Stimulated activated CD4-positive, alpha-beta T cell treated with anti-CD3 and anti-CD28 coated beads, Interleukin-1b, Interleukin-23, amount 100 ng/mL, for 48 hours (primary cell): ENCODE measurements around the gene MRPL34.

Source experiments
- DNase-seq: peaks from one replicate; pipeline ENCODE4 v3.0.0-alpha.2; 2020

The MRPL34 gene

DNA sequence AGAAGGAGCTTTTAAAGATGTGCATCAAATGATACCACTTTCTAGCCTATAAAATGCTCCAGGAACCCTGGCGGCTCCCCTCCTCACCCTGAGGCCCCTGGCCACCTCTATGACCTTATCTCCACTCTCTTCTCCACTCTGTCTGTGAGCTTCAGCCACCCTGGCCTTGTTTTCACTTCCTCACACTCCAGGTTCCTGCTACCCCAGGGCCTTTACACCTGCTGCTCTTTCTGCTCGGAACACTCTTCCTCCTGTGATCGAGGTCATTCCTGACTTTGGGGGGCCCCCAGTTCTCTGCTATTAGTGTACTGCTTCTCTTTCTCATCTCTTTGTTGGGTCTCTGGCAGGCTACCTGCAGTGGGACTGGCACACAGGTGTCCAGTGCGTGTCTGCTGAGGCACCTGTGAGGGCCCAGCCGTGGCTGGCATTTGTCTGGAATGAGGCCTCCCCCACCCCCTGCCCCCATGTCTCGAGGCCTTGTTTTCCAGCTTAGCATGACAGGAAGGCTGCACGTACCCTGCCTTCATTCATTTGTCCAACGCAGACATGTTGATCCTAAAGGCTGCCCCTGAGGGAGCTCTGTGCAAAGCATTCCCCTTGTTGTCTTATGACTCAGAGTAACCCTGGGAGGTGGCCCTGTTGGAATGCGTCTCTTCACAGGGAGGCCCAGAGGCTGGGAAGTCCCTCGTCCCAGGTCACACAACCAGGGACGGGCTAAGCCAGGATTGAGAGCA lies 6.0 kb downstream of the MRPL34 start:
- no peak for DNase-seq

DNA sequence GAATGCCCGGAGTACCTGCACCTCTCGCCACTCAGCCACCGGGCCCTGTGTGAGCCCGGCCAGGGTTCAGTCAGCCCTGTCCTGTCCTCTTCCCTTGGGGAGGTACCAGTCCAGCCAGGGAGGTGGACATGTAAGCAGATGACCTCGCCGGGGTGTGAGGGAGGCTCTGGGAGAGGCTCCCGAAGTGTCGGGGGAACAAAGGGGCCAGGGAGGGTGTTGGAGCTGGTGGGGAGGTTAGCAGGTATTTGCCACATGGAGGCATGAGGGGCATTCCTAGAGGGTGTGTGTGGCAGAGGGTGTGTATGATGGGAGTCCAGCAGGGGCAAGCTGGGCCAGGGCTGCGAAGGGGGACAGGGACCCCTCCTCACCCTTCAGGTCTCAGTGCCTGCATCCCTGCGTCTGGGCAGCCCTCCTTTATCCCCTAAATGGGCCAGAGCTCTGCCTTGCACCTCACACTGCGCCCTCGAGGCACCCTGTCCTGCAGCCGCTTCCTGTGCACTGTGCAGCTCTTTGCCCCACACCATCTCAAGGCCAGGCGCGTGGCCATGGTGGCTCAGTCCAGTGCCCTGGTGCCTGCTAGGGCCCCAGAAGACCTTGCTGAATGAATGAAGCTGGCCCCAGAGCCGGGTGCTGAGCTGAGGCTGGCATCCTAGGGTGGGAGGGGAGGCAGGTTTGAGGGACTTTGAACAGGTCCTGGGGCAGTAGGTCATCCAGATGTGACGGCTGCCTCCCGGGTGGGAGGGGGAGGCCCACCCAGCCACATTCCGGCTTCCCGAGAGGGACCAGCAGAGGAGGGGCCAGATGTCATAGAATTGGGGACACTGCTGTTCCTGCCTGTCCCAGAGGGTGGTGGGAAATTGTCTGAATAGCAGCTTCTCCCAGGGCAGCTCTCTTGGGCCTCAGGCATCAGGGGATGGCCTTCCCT lies 6.8 kb downstream of the MRPL34 start:
- no peak for DNase-seq

DNA sequence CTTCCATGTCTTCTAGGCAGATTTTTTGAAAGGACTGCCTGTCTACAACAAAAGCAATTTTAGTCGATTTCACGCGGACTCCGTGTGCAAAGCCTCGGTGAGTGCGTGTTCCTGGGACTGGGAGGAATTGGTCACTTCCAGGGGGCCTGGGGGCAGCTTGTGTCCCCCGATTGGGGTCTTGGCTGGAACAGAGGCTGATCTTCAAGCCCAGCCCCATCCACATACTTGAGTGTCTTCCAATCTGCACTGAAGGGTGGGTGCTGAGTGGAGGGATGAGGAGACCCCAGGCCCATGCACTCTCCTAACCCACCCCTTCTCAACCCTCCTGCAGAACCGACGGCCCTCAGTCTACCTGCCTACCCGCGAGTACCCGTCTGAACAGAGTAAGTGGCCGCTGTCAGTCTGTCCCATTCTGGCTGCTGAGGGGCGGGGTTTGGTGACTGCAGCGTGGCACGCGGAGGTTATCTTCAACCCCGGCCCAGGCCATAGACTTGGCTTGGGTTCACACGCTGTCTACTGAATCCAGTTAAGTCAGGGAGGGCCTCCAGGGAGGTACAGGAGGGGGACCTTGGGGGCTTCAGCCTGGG lies 8.4 kb downstream of the MRPL34 start:
- DNase-seq, result no peak

DNA sequence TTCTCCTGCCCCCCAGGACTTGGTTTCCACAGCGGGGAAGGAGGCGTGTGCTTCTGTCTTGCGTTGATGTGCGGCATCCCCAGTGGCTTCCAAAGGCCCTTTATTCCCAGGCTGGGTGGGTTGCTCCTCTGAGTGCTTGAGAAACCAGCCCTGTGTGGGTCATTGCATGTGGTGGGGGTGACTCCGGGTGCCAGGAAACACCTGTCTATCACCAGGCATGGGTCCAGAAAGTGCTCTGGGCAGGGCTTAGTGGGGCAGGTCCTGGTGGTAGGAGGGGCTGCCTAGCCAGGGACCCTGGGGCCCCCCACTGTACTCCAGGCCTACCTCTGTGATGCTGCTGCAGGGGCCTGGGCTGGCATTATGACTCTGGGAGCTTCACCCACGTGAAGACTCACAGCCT lies 13.3 kb downstream of the MRPL34 start:
- no peak for DNase-seq

DNA sequence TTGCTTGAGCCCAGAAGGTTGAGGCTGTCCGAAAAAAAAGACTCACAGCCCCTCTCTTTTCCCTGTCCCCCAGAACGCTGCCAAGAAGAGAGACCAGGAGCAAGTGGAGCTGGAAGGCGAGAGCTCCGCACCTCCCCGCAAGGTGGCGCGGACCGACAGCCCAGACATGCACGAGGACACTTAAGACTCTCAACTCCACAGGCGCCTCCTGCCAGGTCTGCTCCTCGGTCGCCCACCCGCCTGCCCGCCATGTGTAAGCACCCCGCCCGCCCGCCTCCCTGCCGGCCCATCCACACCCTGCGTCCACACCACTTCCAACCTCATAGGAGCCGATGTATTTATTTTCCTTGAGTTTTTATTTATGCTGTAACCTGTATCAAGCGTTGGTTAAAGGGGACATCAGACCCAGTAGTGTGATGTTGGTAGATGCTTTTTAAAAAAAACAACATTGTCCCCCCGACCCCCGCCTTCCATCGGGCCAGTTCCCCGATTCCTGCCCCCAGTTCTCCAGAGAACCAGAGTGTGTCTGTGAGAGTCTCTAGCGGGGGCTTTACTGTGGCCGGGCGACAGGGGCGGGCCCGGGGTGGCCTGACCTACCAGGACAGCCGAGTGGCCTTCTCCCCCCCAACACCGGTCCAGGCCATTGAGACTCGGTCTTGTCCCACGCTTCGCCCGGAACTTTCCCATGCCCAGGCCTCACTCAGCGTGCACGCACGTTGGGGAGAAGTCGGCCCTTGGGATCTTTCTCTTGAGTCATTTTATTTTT lies 14.0 kb downstream of the MRPL34 start:
- DNase-seq, result no peak

DNA sequence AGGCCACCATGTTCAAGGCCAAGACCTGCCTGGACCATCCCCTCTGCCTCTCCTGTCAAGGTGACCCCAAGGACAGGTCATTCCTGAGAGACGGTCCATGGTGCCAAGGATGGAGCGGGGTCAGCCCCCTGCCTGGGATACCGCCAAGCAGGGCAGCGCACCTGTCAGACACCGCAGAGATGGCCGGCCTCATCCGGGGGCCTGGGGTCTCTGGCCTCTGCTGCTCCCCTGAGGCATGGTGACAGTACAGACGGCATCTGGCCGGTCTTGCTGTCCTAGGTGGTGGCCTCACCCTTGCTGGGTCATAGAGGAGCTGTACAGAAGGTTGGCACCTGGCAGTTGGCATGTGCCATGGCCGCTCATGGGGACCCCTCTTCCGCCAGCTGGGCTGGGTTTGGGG lies 14.8 kb downstream of the MRPL34 start:
- no peak for DNase-seq

DNA sequence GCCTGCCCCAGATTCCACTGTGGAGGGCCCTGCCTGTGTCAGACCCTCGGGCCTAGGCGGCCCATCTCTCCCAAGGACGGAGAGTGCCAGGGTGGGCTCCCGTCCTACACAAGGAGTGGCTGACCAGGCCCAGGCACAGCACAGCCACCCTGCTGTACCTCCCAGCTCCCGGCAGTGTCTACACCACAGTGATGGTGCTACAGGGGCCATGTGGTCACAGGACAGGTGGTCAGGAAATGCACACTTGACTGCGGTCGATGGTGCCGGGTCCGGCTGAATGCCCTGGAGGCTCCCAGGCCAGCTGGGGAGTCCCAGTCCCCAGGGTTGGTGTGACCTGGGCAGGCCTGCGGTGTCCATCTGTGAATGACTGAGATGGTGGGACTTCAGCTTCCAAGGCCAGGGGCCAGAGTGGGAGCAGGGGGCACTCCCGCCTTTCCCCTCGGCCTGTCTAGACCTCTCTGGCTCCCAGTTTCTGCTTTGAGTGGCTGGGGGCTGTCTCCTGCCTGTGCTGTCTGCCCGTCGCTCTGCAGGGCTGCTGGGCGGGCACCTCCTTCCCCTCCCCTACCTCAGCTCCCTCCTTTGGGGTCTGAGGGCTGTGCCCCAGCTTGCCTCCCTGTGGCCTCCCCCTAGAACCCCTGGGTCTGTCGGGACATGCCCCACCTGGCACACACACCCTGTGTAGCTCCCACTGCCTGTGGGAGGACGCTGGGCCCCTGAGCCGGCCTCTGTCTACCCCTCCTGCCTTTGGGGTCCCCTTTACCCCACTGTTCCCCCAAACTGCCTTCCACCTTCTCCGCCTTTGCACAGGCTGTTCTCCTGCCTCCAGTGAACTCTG lies 16.2 kb downstream of the MRPL34 start:
- no peak for DNase-seq

DNA sequence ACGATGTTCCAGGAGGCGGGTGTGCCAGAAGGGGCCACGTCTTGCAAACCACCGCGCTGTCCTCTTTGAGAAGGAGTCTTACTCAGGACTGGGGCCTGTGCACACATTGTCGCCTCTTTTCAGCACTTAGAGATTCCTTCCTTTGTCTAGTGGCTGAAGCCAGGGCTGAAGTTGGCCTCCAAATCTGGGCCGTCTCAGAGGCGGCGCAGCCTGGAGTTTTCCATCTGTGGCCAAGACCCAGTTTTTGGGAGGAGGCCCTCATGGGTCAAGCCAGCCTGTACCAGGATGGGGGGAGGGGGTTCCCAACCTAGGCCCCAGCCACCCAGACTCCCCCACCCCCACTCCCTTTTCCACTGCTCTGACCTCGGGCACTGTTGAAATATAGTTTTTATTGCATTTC lies 17.2 kb downstream of the MRPL34 start:
- no peak for DNase-seq

DNA sequence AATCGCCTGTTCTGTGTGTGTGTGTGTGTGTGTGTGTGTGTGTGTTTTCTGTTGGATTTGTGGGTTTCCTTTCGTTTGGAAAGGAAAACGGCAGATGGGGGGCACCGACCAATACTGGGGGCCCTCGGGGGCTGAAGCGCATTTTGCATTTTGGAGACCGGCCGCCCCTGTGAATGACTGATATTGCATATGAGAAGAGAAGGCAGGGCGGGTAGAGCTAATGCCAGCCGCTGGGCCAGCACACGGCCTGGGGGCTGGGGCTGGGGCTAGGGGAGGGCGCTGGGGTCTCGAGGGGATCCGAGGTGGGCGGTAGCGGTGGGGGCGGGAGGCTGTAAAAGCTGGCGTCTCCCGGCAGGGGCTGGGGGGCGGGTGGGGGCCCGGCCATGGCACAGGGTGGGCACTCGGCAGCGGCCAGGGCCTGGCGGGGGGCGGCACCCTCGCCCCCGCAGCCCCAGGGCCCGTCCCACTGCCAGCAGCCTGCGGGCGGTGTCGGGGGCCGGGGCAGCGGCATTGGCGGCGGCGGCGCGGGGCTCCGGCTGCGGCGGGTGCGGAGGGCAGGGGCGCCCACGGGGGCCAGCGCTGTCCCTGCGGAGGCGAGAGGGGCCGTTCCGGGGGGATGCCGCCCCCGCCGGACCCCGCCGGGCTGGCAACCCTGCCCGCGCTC lies 17.8 kb downstream of the MRPL34 start:
- no peak for DNase-seq

DNA sequence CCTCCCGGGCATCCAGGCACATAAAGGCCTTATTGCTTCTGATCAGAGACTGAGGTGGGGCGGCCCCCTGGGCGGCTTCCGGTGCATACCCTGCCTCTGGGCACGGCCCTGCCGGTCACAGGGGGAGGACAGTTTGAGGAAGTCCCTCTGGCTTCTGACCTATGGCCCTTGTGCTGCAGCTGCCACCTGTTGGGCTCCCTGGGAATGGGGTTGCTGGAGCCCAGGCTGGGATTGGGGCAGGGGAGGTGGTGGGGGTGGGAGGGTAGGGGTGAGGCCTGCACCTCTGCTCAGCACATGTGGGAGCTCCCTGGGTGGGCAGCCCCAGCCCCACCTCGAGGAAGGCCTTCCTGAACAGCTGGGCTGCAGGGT lies 18.3 kb downstream of the MRPL34 start:
- DNase-seq, result no peak

DNA sequence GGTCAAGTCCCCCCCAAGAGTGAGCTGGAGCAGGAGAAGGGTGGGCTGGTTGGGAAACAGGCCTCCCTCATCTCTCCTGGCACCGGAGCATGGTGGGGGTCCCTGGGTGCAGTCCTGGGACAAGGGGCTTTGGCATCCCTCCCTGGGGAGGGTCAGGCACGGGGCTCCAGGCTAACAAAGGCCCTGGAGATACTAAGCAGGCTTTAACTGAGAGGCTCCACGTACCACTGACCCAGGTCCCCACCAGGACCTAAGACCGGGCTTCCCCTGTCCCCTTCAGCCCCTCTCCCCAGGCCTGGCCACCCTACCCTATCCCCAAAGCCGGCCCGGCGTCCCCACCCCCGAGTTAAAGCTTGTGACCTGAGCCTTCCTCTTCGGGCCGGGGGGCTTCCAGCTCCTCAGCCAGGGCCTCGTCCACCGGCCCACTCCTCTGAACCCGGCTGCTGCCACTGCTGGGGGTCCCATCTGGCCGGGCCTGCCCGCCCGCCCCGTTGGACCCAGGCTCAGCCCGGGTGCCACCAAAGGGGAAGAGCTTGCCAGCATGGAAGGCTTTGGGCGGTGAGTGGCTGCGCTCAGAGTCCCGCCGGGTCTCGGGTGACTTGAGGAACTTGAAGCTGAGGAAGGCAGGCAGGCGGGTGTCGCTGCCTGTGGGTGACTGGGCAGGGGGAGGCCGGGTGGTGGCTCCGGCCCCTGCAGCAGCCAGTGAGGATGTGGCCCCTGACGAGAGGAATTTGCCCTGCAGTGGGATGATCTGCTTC lies 18.9 kb downstream of the MRPL34 start:
- no peak for DNase-seq

DNA sequence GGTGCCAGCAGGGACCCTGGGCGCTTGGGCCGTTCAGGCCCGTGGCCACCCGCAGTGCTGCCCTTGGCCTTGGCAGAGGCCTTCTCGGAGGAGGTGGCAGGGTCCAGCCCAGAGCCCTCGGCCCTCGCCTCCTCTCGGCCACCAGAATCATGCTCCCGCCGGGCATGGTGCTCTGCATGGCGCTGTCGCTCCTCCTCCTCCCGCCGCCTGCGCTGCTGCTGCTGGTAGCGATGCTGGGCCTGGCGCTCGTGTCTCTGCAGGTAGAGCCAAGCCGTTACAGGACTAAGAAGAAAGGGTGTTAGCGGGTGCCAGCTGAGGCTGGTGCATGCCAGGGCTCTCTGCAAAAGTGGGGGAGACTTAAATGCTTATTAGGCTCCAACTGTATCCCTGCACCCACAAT lies 19.5 kb downstream of the MRPL34 start:
- DNase-seq, result no peak

DNA sequence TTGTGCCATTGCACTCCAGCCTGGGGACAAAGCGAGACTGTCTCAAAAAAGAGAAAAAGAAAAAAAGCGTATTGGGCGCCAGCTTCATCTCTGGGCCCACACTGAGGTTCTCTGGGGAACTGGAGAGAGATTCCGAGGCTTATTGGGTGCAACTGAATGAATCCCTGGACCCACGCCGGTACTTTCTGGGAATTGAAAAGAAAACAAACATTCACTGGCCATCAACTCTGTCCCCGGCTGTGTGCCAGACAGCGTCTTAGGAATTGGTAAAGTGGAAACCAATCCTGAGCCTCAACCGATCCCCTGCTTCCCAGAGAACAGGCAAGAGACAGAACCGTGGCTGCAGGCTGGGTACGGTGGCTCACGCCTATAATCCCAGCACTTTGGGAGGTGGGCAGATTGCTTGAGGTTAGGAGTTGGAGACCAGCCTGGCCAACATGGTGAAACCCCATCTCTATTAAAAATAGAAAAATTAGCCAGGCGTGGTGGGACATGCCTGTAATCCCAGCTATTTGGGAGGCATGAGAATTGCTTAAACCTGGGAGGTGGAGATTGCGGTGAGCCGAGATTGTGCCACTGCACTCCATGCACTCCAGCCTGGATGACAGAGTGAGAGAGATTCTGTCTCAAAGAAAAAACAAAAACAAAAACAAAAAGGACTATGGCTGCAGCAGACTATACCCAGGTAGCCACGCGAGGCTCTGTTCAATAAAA lies 20.4 kb downstream of the MRPL34 start:
- no peak for DNase-seq

DNA sequence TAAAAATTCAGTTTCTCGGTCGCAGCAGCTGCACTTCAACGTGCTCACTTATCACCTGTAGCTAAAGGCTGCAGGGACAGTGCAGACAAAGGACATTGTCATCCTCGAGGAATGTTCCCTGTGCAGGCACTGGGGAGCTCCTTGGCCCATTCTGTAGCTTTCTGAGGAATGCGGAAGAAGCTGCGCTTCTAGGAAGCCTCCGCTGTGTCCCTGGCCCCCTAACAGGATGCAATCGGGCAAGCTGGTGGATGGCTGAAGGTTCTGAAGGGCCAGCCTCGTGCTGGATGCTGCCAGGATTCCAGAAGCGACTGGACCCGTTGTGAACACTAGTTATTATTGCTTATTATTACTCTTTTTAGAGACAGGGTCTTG lies 20.9 kb downstream of the MRPL34 start:
- DNase-seq, result no peak

DNA sequence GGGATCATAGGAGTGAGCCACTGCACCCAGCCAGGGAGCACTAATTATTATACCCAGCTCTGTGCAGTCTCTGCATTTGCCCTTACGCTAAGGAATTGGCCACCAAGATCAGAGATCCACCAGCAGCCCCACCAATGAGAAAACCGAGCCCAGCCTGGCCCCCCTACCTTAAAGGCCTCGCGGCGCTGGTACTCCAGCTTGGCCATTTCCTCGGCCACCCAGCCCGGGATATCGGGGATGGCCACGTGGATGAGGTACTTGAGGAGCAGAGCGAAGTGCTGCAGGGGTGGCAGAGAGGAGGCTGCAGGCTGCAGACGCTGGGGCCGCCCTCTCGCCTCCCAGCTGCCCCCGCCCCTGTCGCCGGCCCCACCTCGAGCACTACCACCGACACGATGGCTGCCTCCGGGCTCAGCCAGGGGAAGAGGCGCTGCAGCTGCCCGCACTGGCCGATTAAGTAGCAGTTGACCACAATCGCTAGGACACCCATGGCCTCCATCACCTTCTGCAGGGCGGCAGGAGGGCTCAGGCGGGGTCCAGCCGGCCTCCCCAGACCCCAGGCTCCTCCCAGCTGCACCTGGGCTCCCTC lies 21.5 kb downstream of the MRPL34 start:
- DNase-seq, result no peak

DNA sequence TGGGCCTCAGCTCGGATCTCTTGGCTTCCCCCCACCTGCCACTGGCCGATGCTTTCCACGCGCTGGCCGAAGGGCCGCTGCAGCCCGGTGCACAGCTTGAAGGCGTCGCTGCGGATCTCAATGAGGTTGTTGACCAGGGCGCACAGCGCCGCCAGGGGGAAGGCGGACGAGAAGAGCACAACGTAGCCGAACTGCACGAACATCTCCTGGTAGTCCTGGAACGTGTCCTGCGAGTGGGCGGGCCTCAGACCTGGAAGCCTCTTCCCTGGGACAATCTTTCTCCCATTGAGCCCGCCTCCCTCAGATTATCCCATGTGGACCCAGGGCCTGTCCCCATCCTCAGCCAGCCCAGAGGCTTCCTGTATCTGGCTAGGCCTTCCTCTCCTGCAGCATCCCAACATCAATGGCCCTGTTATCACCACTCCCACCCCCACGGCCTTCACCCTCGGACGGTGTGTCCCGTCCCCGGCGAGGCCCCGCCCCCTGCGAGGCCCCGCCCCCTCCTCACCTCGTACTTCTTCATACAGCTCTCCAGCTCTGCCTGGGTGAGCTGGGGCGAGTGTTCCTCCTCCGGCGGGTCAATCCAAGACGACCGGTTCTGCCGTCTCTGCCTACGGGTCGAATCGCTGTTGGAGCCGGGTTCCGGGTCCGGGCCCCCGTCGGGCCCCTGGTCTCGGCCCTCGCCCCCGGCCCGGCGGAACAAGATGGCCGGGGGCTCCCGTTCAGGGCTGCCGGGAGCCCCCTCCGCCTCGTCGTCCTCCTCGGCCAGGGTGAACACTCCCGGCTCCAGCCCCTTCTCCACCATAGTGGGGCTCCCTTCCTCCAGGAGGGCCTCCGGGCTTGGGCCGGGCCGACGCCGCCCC lies 22.2 kb downstream of the MRPL34 start:
- peak; percentile 39 for DNase-seq

DNA sequence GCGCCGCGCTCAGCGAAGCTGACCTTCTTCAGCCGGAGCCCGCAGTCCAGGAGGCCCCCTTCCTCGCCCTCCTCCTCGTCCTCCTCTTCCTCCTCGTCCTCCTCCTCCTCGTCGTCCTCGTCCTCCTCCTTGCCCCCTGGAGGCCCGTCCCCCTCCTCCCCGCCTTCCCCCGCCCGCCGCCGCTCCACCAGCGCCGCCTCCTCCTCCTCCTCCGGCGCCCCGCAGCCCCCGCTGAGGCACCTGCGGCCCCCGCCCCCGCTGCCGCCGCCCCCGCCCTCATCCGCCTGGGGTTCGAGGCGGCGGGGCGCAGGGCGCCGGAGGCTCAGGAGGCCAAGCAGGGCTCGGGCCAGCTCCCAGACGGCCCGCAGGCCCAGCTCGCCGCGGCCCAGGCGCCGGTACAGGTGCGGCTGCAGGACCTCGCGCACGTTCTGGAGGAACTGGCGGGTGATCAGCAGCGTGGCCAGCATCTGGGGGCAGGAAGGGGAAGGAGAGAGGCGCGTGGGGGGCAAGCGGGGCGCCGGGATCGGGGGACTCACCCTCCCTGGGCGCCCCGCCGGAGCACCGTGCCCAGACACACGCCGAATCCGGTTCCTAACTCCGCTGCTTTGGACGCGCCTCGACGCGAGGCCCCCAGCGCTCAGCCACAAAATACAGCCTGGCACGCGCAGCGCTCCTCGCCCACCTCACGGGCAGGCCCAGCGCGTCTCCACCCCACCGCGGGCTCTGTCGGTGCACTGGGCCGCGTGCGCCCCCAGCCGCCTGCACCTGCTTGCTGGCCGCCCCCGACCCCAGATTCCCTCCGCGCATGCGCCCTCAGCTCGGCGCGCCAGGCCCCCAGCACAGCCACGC lies 23.1 kb downstream of the MRPL34 start:
- no peak for DNase-seq
